GM12801 (cell line): ENCODE measurements around the gene SMIM31.

Source experiments
- CTCF ChIP-seq: IDR thresholded peaks from one replicate; pipeline ENCODE4 v1.5.1; 2011; ENCODE audit warnings: control low read depth; ENCODE audit not compliant: insufficient read length; ENCODE audit errors: extremely low read depth

SMIM31 gene

DNA sequence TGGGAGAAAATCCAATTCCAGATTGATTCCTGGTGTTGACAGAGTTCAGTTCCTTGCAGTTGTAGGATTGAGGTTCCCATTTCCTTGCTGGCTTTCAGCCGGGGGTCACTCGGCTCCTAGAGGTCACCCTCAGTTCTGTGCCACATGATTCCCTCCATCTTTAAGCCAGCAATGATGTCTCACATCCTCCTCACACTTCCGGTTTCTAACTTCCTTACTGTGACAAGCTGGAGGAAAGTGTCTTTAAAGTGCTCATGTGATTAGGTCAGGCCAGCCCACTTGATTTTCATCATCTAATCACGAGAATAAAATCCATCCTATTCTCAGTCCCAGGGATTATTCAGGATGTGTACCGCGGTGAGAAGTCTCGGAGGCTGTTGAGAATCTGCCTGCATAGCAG is 19.4 kb upstream of the SMIM31 start:
- no peak for TF ChIP-seq CTCF

DNA sequence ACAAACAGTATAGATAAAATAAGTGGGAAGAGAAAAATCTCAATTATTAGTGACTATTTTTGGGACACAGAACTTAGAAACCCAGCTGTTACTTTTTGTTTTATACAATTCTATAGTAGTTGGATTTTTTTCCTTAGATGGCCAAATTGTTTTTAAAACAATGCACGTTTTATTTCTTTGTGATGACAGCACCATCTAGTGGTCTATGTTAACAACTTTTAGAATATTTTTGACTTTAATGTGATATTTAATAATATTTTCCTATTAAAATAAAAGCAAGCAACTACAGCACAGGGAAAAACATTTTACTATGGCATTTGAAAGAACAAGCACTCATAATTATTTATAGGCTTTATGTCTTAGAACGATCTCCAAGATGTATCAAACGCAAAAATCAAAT is 5.6 kb upstream of the SMIM31 start:
- no peak for TF ChIP-seq CTCF

DNA sequence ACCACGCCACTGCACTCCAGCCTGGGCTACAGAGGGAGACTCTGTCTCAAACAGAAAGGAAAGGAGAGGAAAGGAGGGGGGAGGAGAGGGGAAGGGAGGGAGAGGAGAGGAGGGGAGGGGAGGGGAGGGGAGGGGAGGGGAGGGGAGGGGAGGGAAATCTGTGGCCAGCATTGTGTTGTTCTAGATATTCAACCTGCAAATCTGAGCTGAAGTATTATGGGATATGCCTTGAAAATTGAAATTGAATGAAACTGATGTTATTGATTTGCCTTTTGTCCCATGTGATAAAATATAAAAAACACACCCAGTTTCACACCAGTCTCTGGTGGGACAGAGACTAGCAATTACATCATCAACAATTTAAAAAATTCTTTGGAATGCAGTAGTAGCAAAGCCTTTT is 1.5 kb downstream of the SMIM31 start:
- no peak for TF ChIP-seq CTCF

DNA sequence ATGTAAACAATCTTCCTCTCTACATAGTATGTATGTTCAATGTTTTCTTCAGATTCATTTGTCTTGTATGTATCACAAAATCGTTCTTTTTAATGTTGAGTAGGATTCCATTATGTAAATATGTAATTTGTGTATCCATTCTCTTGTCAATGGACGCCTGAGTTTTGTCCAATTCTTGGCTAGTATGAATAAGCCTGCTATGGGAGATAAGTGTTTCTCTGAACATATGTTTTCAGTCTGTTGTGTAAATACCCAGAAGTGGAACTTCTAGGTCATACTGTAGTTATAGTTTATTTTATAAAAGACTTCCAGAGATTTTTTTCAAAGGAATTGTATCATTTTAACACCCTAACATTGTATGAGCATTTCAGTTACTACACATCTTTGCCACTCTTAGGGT is 2.8 kb downstream of the SMIM31 start:
- TF ChIP-seq CTCF: no peak

- no peak for TF ChIP-seq CTCF
Measured at GRCh38 chr4:164761241-164761640, 7.3 kb downstream of the SMIM31 start.

GRCh38 chr4:164761746-164762275 is 7.9 kb downstream of the SMIM31 start:
- no peak for TF ChIP-seq CTCF

- no peak for TF ChIP-seq CTCF
Measured at GRCh38 chr4:164765096-164765495, 11.2 kb downstream of the SMIM31 start.

DNA sequence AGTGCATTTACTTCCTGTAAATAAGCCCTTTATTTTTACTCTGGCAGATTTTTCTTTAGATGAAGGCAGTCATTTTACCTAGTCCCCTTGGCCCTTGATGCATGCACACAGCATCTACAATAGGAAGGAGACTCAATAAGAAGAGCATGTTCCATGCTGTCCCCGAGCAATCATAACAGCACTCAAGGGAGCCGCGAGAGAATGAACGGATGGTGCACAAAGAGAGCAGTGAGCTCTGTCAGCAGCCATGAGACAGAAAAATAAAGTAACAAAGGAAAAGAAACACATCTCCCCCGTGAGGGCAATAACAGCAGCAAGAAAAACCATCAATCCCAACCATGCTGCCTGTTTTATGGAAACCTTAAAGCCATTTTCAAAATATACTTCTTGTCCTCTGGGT is 11.9 kb downstream of the SMIM31 start:
- TF ChIP-seq CTCF: no peak
